Bronchus fibroblast of lung (primary cell): Measurements from ENCODE around the gene ZBED3. TPM values are rescaled to one million over a fixed set of nuclear protein-coding genes. Genes with fewer than 3 reads are reported as not detected.

ENCODE experiments used
- total RNA-seq: library from RNA; depleted of rRNA; stranded (reverse); fragments of >200 nt; gene quantifications from 2 replicates; pipeline ENCODE4 v1.2.3, GENCODE V29; 2015

ZBED3 gene, protein sequence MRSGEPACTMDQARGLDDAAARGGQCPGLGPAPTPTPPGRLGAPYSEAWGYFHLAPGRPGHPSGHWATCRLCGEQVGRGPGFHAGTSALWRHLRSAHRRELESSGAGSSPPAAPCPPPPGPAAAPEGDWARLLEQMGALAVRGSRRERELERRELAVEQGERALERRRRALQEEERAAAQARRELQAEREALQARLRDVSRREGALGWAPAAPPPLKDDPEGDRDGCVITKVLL
- 1.5 and 2.2 TPM in 2 replicates for total RNA-seq

DNA sequence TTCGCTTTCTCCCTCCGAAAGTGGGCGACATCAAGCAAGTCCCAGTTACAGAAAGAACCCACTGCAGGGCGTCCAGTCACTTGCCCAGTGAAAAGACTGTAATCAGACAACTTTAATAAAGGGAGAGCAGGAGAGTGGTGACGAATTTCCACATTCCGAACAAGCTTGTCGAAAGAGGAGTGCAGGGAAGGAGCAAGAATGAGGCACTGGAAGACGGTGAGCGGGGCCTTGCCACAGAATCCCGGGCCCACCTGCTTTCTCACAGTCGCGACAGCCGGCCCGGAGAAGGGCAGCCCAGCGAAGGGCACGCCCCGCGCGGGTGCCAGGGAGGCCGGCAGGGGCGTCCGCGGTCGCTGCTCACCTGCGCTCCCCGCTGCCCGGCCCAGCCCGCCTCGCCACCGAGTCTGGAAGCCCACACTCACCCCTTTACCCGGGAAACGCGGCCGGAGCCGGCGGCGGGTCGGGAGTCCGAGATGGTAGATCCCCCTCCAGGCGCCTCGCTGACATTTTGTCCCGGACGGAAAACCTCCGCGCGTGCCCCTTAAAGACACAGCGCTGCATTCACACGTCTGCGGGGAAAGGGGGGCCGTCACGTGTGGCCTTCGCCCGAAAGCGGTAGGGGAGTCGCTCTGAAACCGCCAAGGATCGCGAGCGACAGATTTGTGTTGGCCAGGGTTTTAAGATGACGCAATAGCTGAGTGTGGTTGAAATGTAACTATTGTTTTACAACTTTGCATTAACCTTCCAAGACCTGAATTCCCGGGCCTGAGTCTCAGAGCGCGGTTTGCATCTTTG is at the start of gene ZBED3:
Gene ZBED3 (minus strand): TSS at position 597 of the 795 bp plus-strand sequence. CDS start 9,407 bp downstream, outside the sequence.

GRCh38 chr5:77030097-77031071 is 56.7 kb downstream of the ZBED3 start, which contains the start of gene AGGF1:
Gene AGGF1, plus strand, starts transcription at chr5:77030404. Its CDS starts 363 bp downstream, at chr5:77030767.

Other genes with a start within 250 kb of the ZBED3 start
- gene S100Z, start 237.3 kb downstream of the ZBED3 start, total RNA-seq = not detected in 2 replicates
- gene CRHBP, start 134.2 kb downstream of the ZBED3 start, total RNA-seq = under 0.01 and 0.45 TPM in 2 replicates
- gene AGGF1, start 56.9 kb downstream of the ZBED3 start, total RNA-seq = 11.0 and 14.0 TPM in 2 replicates
- gene PDE8B, start 123.4 kb upstream of the ZBED3 start, total RNA-seq = under 0.01 and 0.15 TPM in 2 replicates